NCI-H146 treated with DMSO at 0.1 percent for 48 hours (cell line): ENCODE measurements around the gene CLASP1.
A peak's percentile ranks its signal among the peaks of the same experiment; 100 is the strongest.
"Not testable (repeated sequence)": the region's sequence is repeated elsewhere in the genome, so short reads cannot be mapped to it uniquely, and the experiment has no call there.

Experiments
- DNase-seq: peaks from one replicate; lab custom pipeline; 2025; ENCODE audit not compliant: unreplicated experiment; lab: John Stamatoyannopoulos, UW

The CLASP1 gene

DNA sequence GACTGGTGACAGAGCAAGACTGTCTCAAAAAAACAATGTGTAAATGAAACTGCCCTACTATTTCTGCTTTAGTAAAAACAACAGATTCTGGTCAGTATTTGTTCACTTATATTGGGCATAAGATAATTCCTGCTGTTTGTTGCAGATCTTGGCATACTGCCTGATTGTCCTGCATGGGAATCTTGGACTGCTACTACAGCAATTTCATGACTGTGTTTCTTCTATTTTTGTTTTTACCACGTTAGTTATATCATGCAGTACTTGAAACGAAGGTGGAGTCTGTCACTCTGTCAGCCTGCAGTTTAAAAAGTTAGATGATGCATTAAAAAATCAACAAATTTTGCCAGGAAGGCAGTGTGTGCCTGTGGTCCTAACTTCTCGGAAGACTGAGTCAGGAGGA is 14.2 kb upstream of the CLASP1 start:
- no peak for DNase-seq

DNA sequence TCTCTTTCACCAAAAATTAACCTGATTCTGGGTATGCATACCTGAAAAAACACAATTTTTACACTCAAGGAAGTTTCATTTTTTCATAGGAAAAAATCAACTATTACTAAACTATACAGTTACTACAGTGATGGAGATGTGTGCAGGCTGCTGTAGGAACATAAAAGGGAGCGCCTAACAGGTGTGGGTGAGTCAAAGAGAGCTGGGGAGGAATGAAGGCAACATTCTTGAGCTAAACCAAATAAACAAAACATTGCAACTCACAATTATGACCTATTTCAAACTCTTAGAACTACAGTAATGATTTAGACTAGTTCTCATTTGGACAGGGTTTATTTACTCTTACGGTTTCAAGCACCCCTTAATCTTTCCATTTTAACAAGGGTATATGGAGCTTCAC is 13.4 kb upstream of the CLASP1 start:
- DNase-seq, result no peak

DNA sequence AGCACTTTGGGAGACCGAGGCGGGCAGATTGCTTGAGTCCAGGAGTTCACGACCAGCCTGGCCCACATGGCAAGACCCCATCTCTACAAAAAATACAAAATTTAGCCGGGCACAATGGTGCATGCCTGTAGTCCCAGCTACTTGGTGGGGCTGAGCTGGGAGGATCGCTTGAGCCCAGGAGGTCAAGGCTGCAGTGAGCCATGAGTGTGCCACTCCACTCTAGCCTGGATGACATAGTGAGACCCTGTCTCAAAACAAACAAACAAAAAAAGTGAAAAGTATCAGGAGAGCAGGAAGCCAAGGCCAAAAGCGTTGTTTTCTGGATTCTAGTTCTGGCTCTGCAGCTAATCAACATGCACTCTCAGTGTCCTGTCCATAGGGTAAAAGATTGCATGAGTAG is 10.7 kb upstream of the CLASP1 start:
- DNase-seq, result no peak

DNA sequence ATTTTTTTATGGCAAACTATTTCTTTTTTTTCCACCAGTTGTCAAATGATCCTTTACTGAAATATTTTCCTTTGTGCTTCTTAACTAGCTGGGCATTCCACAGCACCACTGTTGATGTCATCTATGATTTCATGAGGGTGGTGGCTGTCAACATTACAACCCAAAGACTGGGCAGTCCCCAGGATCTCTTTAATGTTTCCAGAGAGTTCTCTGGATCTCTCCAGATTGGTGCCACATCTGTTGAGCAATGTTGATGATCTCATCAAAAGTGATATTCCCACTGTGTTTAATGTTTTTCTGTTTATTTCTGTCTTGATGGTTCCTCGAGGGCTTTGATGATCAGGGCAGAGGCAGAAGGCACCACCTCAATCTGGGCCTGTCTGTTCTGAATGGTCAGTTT is 9.1 kb upstream of the CLASP1 start:
- DNase-seq, result not testable (repeated sequence)

DNA sequence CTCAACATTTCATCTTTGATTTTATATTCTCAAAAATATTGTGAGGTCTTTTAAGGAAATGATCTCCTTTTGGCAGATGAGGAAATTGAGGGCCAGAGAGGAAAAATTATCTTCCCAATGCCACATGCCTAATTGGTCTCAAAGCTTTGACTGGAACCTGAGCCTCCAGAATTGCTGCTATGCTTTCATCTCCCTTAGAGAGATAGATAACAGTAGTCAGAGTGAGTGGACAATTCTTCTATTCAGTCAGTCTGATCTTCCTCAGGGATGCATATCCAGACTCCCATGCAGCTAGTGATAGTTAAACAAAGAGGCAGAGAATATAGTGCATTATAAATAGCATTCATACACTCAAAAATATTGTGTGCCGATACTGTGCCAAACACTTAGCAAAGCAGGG is 3.8 kb upstream of the CLASP1 start:
- no peak for DNase-seq

DNA sequence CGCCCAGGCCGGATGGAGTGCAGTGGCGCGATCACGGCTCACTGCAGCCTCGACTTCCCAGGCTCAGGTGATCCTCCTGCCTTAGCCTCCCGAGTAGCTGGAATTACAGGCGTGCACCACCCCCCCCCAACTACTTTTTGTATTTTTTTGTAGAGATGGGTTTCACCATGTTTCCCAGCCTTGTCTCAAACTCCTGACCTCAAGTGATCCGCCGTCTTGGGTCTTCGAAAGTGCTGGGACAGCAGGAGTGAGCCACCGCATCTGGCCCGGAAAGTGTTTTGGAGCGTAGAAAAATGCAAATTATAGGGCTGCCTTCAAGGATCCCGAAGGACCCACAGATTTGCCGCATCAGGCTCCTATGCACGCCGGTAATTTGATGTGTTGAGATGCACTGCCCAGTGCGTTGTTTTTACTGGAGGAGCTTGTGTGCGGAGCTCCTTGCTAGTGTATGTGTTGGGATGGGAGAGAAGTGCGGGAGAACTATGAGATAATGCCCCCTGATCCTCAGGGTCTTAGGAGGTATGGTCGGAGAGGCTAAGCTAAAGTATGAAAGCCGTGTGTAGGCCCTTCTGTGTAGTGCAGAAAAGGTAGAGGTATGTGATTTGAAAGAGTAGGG is 1.2 kb upstream of the CLASP1 start:
- no peak for DNase-seq

DNA sequence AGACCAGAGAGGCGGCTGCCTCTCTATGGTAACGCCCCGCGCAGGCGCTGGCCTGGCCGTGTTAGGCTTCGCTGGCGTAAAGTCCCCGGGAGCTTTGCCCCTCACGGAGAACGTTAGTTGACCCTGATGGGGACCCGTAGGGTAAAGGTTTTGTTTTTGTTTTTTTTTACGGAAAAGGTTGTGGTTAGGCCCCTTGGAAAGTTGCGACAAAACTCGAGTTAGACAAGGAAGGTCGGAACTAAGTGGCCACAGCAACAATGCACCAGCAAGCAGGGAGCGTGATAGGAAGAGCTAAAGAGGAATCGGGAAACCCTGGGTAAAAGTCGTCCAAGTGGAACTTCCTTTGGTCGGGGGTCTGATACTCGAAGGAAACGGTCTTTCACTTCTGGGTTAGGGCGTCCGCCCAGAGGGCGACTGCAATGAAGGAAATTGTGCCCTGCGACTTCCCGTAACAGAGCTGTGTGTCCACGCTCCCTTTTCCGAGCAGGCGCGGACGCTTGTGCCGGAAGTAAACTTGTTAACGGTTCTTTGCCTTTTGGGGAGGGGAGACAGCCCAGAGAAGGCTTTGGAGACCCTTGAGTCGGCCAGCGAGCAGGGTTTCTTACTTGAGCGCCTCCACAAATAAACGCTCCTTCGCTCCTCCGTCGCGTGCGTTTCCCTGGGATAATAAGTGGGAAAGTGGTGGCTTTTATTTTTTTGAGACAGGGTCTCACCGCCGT is 493 bp upstream of the CLASP1 start:
- peak; percentile 90 for DNase-seq

DNA sequence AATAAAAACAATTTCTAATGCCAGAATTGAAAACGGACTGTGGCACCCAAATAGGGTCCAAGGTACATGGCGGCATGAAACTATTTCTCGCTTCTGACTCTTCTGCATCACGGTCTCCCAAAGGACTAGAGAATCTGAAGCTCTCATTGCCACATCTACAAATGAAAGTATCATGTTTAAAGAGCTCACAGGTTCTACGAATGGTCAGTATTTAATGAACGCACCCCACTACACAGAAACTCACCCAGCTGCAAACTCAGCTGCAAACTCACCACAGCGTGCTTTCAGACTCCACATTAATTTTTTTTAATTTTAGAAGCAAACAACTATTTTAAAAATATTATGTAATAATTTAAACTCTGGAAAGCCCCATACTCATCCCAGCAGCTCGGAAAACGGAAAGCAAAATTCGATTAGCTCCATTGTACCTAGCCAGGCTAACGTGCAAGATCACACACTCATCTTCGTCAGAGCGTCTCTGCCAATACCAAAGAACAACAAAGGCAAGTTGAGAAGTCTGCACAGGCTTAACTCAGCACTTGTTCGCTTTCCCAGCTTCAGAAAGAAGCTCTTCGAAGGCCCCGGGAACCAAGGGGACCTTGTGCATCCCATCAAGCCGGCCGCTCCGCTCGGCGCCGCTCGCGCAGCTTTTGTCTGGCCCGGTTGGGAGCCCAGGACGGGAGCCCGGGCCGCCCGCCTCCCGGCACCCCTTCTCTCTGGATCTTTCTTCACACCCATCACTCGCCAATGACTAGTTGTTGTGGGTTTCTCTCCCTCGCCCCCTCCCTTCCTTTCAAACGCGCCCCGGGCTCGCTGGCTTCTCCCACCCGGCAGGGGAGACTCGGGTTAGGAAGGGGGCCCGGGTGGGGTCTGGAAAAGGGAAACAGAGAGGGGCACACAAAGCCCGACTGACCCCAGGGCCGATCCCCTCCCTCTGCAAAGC is 785 bp downstream of the CLASP1 start:
- peak; percentile 35 for DNase-seq

DNA sequence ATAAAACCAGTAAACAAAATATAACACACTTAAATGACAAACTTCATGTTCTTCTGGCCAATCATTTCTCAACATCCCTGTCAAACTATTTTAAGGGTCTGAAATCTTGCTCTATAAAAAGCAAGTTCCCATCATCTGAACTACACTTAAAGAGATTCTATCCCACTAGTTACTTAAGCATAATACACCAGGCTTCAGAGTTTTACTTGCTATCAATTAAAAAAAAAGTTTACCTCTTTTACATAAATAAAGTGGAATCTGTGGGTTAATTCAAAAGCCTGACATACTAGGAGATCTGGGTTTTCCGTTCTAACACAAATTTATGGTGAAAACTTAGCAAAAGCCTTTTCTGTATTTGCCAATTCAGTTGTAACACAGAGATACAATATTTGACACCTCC is 1.9 kb downstream of the CLASP1 start:
- no peak for DNase-seq

DNA sequence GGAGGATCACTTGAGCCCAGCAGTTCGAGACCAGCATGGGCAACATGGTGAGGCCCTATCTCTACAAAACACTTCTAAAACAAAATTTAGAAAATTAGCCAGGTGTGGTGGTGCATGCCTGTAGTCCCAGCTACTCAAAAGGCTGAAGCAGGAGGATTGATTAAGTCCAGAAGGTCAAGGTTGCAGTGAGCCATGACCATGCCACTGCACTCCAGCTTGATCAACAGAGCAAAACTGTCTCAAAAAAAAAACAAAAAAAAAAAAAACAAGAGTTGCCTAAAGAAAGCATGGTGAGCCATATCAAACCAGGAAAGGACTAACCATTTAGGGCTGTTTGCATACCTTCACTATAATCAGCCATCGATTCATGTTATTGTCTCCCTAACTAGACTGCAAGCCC is 4.5 kb downstream of the CLASP1 start:
- DNase-seq, result no peak

DNA sequence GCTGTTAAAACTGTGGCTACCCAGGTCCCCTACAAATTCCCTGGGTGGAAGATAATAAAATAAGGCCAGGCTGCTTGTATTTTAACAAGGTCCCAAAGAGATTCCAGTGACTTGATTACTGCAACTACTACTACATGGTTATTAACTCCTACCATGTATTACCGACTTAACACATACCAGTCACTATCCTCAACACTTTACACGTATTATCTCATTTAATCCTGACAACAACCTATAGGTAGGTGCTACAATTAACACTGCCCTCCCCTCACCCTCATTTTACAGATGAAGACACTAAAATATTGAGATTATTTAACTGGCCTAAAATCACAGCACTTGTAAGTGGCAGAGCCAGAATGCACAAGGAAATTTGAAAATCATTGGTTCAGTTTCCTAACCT is 5.4 kb downstream of the CLASP1 start:
- no peak for DNase-seq

DNA sequence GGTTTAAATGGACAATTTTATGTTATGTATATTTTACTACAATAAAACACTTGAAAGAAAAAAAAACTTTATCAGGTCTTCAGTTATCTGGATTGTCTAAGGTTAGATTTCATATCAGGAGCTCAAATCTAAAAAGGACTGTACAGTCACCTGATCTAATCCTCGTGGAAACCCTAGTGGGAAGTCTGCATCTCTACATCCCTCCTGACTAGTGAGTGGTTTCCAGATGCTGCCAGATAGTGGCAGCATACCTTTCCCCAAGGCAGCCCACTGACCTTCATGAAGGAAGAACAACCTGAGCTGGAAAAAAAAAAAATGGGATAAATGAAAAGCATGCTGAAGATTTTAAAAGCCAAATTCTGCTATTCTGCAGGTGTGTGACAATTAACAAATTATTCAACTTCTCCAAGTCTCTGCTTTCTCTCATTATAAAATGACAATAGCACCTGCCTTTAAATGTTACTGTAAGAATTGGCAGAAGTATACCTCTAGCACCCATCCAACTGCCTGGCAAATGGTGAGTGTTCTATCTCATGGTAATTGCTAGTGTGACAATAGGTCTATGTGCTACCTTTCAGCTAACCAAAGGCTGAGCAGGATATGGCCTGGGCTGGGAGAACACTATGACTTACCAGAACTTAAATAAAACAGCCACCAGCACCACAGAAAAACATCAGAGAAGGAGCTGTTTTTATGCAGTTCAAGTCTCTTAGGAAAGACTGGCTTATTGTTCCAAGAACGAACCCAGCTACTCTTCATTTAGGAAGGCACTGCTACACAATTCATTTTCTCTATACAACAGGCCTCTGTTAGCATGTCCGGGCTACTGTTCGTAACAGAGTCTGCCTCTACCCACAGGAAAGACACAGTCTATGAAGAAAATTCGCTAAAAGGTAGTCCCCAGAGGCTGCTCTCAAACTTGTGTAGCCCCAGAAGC is 8.6 kb downstream of the CLASP1 start:
- no peak for DNase-seq

DNA sequence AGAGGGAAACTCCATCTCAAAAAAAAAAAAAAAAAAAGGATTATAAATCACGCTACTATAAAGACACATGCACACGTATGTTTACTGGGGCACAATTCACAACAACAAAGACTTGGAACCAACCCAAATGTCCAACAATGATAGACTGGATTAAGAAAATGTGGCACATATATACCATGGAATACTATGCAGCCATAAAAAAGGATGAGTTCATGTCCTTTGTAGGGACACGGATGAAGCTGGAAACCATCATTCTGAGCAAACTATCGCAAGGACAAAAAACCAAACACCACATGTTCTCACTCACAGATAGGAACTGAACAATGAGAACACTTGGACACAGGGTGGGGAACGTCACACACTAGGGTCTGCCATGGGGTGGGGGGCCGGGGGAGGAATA is 9.4 kb downstream of the CLASP1 start:
- not testable (repeated sequence) for DNase-seq

DNA sequence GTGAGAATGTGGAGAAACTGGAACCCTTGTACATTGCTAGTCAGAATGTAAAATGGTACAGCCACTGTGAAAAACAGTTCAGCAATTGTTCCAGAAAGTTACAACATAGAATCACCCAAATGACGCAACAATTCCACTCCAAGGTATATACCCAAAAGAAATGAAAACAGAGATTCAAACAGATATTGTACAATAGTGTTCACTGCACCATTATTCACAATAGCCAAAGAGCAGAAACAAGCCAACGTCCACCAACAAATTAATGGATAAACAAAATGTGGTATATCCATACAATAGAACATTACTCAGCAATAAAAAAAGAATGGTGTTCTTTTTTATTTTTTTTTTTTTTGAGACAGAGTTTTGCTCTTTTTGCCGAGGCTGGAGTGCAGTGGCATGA is 10.9 kb downstream of the CLASP1 start:
- no peak for DNase-seq

DNA sequence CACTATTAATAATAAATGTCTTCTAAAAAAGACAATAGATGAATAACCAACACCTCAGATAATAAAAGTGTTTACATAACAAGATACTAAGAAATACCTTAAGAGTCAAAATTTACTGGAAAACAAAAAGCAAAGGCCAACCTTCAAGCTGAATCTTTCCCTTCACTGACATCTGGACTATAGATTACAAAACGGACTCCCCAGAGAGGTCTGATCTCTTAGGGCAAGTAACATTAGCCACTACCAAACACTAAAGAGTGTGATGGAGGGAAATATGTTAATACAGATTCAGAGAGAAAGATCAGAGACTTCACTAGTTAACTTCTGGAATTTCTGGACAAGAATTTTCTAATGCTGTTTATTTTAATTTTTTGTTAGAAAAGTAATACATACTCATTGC is 13.9 kb downstream of the CLASP1 start:
- DNase-seq, result no peak

DNA sequence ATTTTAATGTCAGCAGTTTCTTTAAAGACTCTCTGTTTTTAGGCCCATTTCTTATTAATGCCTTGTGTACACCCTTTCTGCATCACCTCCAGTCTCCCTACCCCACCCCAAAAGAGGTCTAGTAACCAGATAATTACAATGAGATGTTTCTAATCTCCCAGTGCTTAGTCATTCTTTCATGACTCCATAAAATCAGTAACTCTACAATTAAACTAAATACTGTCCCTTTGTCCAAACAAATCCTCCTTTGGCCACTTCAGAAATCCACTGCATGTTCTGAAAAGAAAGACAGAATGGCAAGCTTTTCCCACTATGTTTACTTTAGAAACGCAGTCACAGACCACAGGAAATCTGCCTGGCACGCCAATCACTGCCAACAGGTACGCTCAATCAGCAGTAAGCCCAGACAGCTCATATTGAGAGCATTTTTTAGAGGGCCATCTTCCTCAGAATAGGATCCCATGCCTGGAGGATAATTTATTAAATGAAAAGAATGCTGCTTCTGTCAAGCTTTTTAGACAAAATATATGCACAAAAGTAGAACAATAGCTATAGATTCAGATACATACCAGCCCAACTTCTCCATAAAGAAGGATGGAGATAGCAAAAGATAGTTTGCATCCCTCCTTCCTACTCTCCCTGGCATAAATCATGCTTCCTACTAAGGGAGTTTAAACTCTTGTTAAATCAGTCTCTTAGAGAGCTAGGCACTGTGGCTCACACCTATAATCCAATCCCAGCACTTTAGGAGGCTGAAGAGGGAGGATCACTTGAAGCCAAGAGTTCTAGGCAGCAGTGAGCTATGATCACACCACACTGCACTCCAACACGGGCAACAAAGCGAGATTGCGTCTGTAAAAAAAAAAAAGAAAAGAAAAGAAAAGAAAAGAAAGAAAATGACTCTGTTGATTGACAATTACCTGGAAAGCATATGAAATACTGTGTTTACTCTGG is 14.6 kb downstream of the CLASP1 start:
- peak; percentile 38 for DNase-seq

DNA sequence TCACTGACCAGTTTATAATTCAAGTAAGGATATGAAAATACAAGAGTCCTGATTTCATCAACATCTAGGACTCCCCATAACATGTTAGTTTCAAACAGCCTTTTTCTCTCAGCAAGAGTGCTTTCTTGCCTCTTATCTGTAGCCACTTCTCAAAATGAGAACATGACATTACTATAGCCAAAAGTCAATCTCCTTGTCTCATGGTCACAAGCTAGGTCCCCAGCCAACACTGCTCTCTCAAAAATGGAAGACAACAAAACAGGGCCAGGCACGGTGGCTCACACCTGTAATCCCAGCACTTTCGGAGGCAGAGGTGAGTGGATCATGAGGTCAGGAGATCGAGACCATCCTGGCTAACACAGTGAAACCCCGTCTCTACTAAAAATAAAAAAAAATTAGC is 15.8 kb downstream of the CLASP1 start:
- no peak for DNase-seq

DNA sequence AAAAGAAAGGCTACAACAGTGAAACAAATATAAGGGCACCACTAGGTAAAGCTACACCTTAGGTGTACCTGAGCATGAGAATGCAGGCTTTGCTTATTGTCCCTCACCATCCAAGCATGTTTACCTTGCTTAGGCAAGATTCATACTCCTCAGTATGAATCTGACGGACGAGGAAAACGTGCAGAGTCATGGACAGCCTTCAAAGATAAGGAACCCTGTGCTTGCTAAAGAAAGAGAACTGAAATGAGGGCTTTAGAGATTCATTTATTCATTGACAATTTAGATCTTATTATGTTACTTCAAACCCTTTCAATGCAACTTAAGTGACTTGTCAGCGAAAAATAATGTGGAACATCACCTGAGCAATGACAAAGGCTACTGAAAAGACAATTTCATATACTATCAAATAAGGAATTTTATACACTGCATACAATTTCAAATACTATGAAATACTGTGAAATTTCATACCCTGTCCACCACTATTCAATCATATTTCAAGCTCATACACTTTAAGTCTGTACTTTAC is 21.7 kb downstream of the CLASP1 start:
- no peak for DNase-seq

DNA sequence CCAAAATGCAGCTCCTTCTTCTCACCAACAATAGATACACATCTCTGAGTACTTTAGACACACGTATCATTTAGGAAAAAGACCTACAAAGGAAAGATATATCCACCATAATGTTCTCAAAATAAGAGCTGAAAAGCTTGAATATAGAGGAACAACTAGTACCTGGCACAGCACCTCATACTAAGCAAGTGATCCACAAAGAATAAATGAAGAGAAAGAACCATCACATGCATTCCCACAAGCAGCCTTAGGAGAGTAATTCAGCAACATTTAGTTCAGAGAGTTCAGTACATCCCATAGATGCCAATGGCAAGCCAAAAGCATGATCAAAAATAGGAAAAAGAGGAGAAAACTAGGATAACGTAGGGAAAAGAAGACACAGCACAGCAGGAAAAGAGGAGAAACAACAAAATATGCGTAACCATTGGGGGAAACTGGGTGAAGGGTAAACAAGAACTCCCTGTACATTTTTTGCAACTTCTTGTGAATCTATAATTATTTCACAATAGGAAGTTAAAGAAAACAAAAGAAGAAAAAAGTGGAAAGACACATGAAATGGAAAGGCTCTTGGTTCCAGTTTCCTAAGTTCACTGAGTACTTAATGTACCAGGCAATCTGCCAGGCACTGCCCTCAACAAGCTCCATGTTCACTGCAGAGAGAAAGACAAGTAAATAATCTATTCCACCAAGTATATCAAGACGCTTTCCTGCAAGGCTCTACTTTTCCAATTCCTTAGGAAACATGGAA is 22.3 kb downstream of the CLASP1 start:
- no peak for DNase-seq
